ENCODE measurements around the gene CLIC6. TPM values are rescaled to one million over a fixed set of nuclear protein-coding genes. Genes with fewer than 3 reads are reported as not detected.

Gene CLIC6
- total RNA-seq, 1 experiment from 2014 or later = not detected

DNA sequence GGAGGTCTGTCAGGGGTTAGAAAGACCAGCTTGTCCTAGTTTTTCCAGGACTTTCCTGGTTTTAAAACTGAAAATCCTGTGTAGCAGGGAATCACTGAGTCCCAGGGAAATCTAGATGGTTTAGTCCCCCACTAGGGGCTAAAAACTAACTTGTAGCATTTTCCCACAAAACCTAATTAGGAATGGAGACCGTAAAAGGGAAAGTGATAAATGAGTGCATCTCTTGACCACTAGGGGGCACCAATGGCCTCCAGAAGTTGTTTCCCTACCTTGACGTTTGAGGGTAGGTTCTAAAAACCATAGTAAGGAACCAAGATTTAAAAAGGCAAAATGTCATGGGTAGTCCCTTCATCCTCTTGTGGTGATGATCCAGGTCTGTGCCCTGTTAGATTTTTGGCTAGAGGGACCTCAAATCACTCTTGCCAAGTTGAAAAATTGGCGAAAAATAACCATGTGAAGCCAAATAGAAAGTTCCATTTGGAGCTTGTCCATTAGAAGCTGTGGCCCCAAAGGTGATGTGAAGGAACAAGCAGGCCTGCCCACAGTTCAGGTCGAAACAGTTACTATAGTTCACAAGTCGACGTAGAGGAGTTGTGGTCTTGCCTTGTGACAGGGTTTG, 24.5 kb downstream of the CLIC6 start:
- no peaks in the 10 kb centered on the region for H3K36me3 Mint-ChIP-seq (ENCODE audit: insufficient read depth, unreplicated experiment)
- intact Hi-C loops (cut with micrococcal nuclease) = loop anchor here (1.0 to 5.0 kb wide), 11 partner anchors 52 to 1335 kb away; partner anchors contain the start of gene RUNX1
- peak; percentile 78 for DNase-seq (ENCODE audit: unreplicated experiment)
- H3K9me3 Mint-ChIP-seq (ENCODE audit: unreplicated experiment) = no peaks in the 10 kb centered on the region
- CTCF ChIA-PET = interaction anchor here (0.6 to 11.2 kb wide), 37 partner anchors 9 to 1330 kb away, joined by 3 to 78 read pairs (median 4); no protein-coding TSS in a partner anchor
- H3K27ac Mint-ChIP-seq (ENCODE audit: low read depth, unreplicated experiment) = no peak overlapping the region
- no peak overlapping the region for H3K4me3 Mint-ChIP-seq (ENCODE audit: unreplicated experiment)
- TF ChIP-seq, protein P1, sequence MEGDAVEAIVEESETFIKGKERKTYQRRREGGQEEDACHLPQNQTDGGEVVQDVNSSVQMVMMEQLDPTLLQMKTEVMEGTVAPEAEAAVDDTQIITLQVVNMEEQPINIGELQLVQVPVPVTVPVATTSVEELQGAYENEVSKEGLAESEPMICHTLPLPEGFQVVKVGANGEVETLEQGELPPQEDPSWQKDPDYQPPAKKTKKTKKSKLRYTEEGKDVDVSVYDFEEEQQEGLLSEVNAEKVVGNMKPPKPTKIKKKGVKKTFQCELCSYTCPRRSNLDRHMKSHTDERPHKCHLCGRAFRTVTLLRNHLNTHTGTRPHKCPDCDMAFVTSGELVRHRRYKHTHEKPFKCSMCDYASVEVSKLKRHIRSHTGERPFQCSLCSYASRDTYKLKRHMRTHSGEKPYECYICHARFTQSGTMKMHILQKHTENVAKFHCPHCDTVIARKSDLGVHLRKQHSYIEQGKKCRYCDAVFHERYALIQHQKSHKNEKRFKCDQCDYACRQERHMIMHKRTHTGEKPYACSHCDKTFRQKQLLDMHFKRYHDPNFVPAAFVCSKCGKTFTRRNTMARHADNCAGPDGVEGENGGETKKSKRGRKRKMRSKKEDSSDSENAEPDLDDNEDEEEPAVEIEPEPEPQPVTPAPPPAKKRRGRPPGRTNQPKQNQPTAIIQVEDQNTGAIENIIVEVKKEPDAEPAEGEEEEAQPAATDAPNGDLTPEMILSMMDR (IDR thresholded peaks at IDR 0.05; ENCODE audit: unreplicated experiment) = peak; percentile 77
- H3K27me3 Mint-ChIP-seq (ENCODE audit: insufficient read depth, unreplicated experiment) = no peaks in the 10 kb centered on the region
- no peaks in the 10 kb centered on the region for H3K4me1 Mint-ChIP-seq (ENCODE audit: insufficient read depth, unreplicated experiment)
- no TSS peak for BruUV-seq (replicated peaks)
- POLR2A ChIA-PET = interaction anchor here (0.6 to 7.8 kb wide), 11 partner anchors 15 to 1419 kb away, joined by 3 to 79 read pairs (median 3); no protein-coding TSS in a partner anchor

DNA sequence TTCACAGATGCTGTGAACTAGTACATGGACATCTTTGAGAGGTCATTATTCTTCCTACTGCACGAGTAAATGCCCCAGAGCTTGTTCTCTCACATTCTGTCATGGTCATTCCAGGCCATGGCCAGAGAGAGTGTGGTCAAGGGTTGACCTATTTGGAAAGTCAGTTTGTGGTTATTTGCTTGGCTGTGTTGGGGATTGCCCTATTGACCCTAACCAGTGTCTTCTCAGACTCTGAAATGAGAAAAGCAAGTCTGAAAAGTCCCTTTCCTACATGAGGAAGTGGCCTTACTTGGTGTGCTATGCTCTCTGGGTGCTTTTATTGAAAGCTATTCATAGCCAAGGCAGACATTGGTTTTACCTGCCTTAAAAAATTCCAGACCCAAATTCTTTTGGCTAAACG, 26.6 kb downstream of the CLIC6 start:
- BruUV-seq (replicated peaks) = no TSS peak
- TF ChIP-seq, protein P1 (IDR thresholded peaks at IDR 0.05; ENCODE audit: unreplicated experiment) = no peak
- no peak overlapping the region for H3K4me3 Mint-ChIP-seq (ENCODE audit: unreplicated experiment)
- POLR2A ChIA-PET = no interaction called here
- CTCF ChIA-PET = interaction anchor here (1.0 to 11.2 kb wide), 6 partner anchors 8 to 1144 kb away, joined by 3 to 78 read pairs (median 10); no protein-coding TSS in a partner anchor
- no peaks in the 10 kb centered on the region for H3K27me3 Mint-ChIP-seq (ENCODE audit: insufficient read depth, unreplicated experiment)
- H3K27ac Mint-ChIP-seq (ENCODE audit: low read depth, unreplicated experiment) = no peak overlapping the region
- no peaks in the 10 kb centered on the region for H3K36me3 Mint-ChIP-seq (ENCODE audit: insufficient read depth, unreplicated experiment)
- no peak for DNase-seq (ENCODE audit: unreplicated experiment)
- no peaks in the 10 kb centered on the region for H3K4me1 Mint-ChIP-seq (ENCODE audit: insufficient read depth, unreplicated experiment)
- no peaks in the 10 kb centered on the region for H3K9me3 Mint-ChIP-seq (ENCODE audit: unreplicated experiment)
- intact Hi-C loops (cut with micrococcal nuclease) = no loop called here

DNA sequence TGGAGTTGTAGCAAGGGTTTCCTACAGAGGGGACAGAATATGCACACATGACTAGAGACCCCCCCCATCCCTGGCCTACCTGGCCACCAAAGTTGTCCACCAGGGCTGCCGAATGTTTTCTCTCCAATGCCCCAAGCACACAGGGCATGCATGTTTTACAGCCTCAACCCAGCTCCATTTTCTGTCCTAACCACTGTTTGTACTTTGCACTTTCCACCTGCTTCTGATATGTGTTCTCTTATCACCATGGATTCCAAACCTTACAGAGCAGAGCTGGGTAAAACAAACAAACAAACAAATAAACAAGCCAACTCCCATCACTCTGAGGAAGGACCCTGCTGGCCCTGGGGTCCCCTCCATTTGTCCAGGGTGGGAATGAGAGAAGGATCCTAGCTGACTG, 27.3 kb downstream of the CLIC6 start:
- no peaks in the 10 kb centered on the region for H3K4me1 Mint-ChIP-seq (ENCODE audit: insufficient read depth, unreplicated experiment)
- no peaks in the 10 kb centered on the region for H3K27me3 Mint-ChIP-seq (ENCODE audit: insufficient read depth, unreplicated experiment)
- BruUV-seq (replicated peaks) = no TSS peak
- POLR2A ChIA-PET = interaction anchor here (0.8 kb wide), 1 partner anchor 1146 kb away, joined by 3 read pairs; no protein-coding TSS in a partner anchor
- TF ChIP-seq, protein P1 (IDR thresholded peaks at IDR 0.05; ENCODE audit: unreplicated experiment) = no peak
- H3K4me3 Mint-ChIP-seq (ENCODE audit: unreplicated experiment) = no peak overlapping the region
- intact Hi-C loops (cut with micrococcal nuclease) = no loop called here
- no peaks in the 10 kb centered on the region for H3K9me3 Mint-ChIP-seq (ENCODE audit: unreplicated experiment)
- CTCF ChIA-PET = interaction anchor here (1.0 to 2.7 kb wide), 3 partner anchors 8 to 1144 kb away, joined by 5 to 15 read pairs (median 6); no protein-coding TSS in a partner anchor
- H3K36me3 Mint-ChIP-seq (ENCODE audit: insufficient read depth, unreplicated experiment) = no peaks in the 10 kb centered on the region
- no peak for DNase-seq (ENCODE audit: unreplicated experiment)
- H3K27ac Mint-ChIP-seq (ENCODE audit: low read depth, unreplicated experiment) = no peak overlapping the region

DNA sequence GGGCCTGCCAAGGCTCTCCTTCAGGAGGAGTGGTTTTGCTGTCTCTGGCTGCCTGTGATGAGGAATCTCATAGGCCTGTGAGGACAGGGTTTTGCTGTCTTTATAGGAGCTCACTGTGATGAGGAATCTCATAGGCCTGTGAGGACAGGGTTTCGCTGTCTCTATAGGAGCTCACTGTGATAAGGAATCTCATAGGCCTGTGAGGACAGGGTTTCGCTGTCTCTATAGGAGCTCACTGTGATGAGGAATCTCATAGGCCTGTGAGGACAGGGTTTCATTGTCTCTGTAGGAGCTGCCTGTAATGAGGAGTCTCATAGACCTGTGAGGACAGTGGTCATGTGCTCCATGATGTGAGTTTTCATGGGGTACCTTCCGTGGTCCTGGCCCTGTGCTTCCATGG, 29.0 kb downstream of the CLIC6 start:
- no peaks in the 10 kb centered on the region for H3K36me3 Mint-ChIP-seq (ENCODE audit: insufficient read depth, unreplicated experiment)
- no peaks in the 10 kb centered on the region for H3K27me3 Mint-ChIP-seq (ENCODE audit: insufficient read depth, unreplicated experiment)
- H3K4me1 Mint-ChIP-seq (ENCODE audit: insufficient read depth, unreplicated experiment) = peaks cover 7% of the 10 kb centered on the region
- H3K27ac Mint-ChIP-seq (ENCODE audit: low read depth, unreplicated experiment) = no peak overlapping the region
- no TSS peak for BruUV-seq (replicated peaks)
- H3K9me3 Mint-ChIP-seq (ENCODE audit: unreplicated experiment) = no peaks in the 10 kb centered on the region
- no peak overlapping the region for H3K4me3 Mint-ChIP-seq (ENCODE audit: unreplicated experiment)
- TF ChIP-seq, protein P1 (IDR thresholded peaks at IDR 0.05; ENCODE audit: unreplicated experiment) = no peak
- ChIA-PET CTCF (interaction anchor here (0.7 to 2.7 kb wide), 3 partner anchors 10 to 145 kb away, joined by 3 to 15 read pairs (median 4); no protein-coding TSS in a partner anchor), POLR2A (no interaction called here)
- intact Hi-C loops (cut with micrococcal nuclease) = no loop called here
- DNase-seq (ENCODE audit: unreplicated experiment) = no peak

Measured in MCF 10A (cell line).